ENCODE measurements around the gene SLC6A11. TPM values are rescaled to one million over a fixed set of nuclear protein-coding genes. Genes with fewer than 3 reads are reported as not detected.

Gene SLC6A11
- 1 to 10 TPM in 1 of 7 donors, under 1 TPM in 5, not detected in 1; 0.20 to 2.7 (median 0.52) TPM for total RNA-seq
- polyA plus RNA-seq = under 1 TPM in 2 of 3 donors, not detected in 1; 0.03 to 0.35 TPM
- long read RNA-seq, donor 1 = 0 reads
- long read RNA-seq, donor 2 = 0 reads

DNA sequence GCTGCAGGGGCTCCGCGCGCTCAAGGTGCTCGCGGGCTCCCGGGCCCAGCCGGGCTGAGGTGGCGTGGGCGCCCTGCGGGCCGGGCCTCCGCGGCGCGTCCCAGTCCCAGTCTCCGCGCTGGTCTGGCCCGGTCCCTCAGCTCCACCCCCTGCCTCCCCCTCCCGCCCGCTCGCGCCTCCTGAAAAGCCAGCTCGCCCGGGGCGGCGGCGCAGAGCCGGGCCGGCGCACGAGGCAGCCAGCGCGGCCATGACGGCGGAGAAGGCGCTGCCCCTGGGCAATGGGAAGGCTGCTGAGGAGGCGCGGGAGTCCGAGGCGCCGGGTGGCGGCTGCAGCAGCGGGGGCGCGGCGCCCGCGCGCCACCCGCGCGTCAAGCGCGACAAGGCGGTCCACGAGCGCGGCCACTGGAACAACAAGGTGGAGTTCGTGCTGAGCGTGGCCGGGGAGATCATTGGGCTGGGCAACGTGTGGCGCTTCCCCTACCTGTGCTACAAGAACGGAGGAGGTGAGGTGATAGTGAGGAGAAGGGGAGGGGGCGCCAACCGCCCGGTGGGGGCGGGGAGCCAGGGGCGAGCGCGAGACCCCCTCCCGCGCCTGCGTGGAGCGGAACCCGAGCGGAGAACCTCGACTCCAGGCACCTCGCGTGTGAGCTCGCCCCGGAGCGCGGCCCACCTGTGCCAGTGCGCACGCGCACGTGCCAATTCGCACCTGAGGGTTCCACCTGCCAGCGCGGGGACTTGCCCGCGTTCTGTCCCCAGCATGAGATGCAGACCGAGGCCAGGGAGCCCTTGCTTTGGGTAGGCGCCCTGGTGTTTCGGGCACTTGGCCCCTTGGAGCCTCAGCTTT lies at the start of gene SLC6A11:
Gene SLC6A11 (plus strand): TSS at position 210 of the 844 bp plus-strand sequence. CDS start 38 bp downstream, at position 248.
- WGBS, 5 donors = 8 to 25% (median 11%) methylated on average over 30 to 96 of the region's 96 CpGs
- intact Hi-C loops (cut with DNase I; ENCODE audit: low total_unique reads) = no loop called here

DNA sequence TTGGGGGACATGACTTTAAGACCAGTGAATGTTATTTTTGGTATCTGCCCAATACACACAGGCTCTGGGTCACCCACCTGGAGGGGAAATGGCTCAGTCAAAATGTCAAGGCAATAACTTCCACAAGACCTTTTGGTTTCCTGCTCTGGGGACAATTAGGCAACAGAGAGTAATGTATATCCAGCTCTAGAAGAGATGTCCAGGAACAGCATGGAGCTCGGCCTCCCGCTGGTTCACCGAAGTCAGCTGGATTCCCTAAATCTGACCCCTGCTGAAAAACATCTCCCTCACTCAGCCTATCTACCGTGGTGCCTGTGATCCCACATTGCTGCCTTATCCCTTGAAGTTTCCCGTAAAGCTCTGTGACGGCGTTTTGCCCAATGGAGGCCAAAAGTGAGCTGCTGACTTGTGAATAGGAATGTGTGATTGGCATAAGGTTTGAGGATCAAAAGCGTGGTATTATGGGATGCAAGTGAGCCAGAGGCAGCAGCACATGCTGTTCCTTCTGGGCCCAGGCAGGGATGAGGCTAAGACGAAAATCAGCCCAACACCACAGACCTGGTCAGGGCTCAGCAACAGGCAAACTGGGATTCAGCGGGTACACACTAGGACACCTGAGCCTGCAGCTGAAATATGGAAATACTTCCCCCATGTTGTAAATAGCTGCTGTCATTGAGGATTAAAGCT lies 47.2 kb upstream of the SLC6A11 start:
- Histone ChIP-seq H3K36me3 (no peaks in the 10 kb centered on the region), H3K27ac (no peak overlapping the region), H3K4me1 (no peaks in the 10 kb centered on the region), H3K9me3 (peaks cover 0 to 8% (median 4%) of the 10 kb centered on the region in 8 donors), H3K4me3 (no peak overlapping the region), H3K27me3 (replicated peaks in 1 of 7) (peaks cover 0 to 58% (median 0%) of the 10 kb centered on the region in 7 donors)
- intact Hi-C loops (cut with DNase I; ENCODE audit: low total_unique reads) = no loop called here
- TF ChIP-seq POLR2A (IDR thresholded peaks at IDR 0.05) (no peak), POLR2AphosphoS5 (IDR thresholded peaks at IDR 0.05) (peak in 1 of 3 donors; percentile 9)
- 71 to 81% (median 76%) methylated on average over 9 to 10 of the region's 10 CpGs for WGBS, 5 donors
- DNase-seq = no peak

More for the DNA sequence above, at the start of gene SLC6A11:
- Histone ChIP-seq H3K36me3 (no peaks in the 10 kb centered on the region), H3K27ac (no peak within 1 kb of the TSS), H3K9me3 (no peaks in the 10 kb centered on the region), H3K4me1 (peaks cover 0 to 13% (median 6%) of the 10 kb centered on the region in 6 donors), H3K27me3 (replicated peaks in 1 of 7) (peaks cover 0 to 56% (median 14%) of the 10 kb centered on the region in 7 donors), H3K4me3 (peak within 1 kb of the TSS in 7 of 8 donors; percentile 7 to 61 (median 29))
- TF ChIP-seq, protein P1, sequence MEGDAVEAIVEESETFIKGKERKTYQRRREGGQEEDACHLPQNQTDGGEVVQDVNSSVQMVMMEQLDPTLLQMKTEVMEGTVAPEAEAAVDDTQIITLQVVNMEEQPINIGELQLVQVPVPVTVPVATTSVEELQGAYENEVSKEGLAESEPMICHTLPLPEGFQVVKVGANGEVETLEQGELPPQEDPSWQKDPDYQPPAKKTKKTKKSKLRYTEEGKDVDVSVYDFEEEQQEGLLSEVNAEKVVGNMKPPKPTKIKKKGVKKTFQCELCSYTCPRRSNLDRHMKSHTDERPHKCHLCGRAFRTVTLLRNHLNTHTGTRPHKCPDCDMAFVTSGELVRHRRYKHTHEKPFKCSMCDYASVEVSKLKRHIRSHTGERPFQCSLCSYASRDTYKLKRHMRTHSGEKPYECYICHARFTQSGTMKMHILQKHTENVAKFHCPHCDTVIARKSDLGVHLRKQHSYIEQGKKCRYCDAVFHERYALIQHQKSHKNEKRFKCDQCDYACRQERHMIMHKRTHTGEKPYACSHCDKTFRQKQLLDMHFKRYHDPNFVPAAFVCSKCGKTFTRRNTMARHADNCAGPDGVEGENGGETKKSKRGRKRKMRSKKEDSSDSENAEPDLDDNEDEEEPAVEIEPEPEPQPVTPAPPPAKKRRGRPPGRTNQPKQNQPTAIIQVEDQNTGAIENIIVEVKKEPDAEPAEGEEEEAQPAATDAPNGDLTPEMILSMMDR (IDR thresholded peaks at IDR 0.05 in 8 of 11, conservative IDR thresholded peaks at IDR 0.05 in 3 of 11) = no peak
- TF ChIP-seq POLR2A (IDR thresholded peaks at IDR 0.05) (no peak), POLR2AphosphoS5 (IDR thresholded peaks at IDR 0.05) (peak in 1 of 3 donors; percentile 20)
- no peak for DNase-seq

DNA sequence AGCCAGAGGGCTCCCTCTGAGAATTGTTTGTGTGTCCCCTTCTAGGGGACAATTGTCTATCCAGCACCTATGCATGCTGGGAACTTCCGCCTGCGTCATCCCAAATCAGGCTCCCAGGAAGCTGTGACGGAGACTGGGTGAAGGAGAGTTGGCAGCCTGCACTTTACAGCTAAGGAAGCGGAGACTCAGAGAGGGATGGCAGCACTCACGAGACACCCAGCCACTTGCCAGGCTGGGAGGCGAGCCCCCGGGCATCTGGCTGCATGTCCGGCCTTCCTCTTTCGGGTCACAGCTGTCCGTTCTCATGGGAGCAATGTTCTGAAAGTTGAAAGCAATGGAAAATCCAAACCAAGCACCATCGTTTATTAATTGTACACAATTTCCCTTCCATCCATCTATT lies 45.5 kb upstream of the SLC6A11 start:
- peaks cover 0 to 58% (median 0%) of the 10 kb centered on the region in 7 donors for H3K27me3 ChIP-seq (replicated peaks in 1 of 7)
- intact Hi-C loops (cut with DNase I; ENCODE audit: low total_unique reads) = no loop called here
- no peaks in the 10 kb centered on the region for H3K36me3 ChIP-seq
- DNase-seq = peak; percentile 29
- no peaks in the 10 kb centered on the region for H3K4me1 ChIP-seq
- no peak overlapping the region for H3K27ac ChIP-seq
- no peak for TF ChIP-seq POLR2A (IDR thresholded peaks at IDR 0.05)
- TF ChIP-seq, protein P1 (IDR thresholded peaks at IDR 0.05 in 8 of 11, conservative IDR thresholded peaks at IDR 0.05 in 3 of 11) = no peak
- TF ChIP-seq POLR2AphosphoS5 (IDR thresholded peaks at IDR 0.05) = no peak
- no peak overlapping the region for H3K4me3 ChIP-seq
- peaks cover 0 to 9% (median 4%) of the 10 kb centered on the region in 8 donors for H3K9me3 ChIP-seq
- 84 to 89% (median 86%) methylated on average over 11 of the region's 11 CpGs for WGBS, 5 donors

DNA sequence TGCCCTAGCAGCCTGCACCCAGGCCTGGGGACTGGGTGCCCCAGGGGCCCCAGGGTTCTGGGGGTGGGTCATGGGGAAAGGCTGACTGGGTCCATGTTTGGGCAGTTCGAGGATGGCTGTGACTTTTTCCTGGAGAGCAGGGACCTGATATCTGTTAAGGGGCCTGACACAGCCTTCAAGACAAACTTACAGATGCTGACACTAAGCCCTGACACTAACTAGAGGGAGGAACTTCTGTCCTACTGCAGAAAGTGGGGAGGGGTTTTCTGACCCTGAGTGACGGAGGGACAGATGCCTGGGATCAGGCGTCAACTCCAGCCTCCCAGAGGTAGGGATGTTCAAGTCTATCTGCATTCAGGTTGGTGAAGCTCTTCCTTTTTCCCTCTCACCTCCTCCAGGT lies 45.0 kb upstream of the SLC6A11 start:
- intact Hi-C loops (cut with DNase I; ENCODE audit: low total_unique reads) = no loop called here
- 71 to 74% (median 73%) methylated on average over 2 to 3 of the region's 3 CpGs for WGBS, 5 donors

More for the DNA sequence above, 45.0 kb upstream of the SLC6A11 start:
- Histone ChIP-seq H3K4me3 (no peak overlapping the region), H3K4me1 (no peaks in the 10 kb centered on the region), H3K36me3 (no peaks in the 10 kb centered on the region), H3K27me3 (replicated peaks in 1 of 7) (peaks cover 0 to 62% (median 0%) of the 10 kb centered on the region in 7 donors), H3K9me3 (peaks cover 0 to 9% (median 4%) of the 10 kb centered on the region in 8 donors), H3K27ac (no peak overlapping the region)
- no peak for DNase-seq
- TF ChIP-seq, protein P1 (IDR thresholded peaks at IDR 0.05 in 8 of 11, conservative IDR thresholded peaks at IDR 0.05 in 3 of 11) = no peak
- TF ChIP-seq POLR2AphosphoS5 (IDR thresholded peaks at IDR 0.05) = no peak
- no peak for TF ChIP-seq POLR2A (IDR thresholded peaks at IDR 0.05)
